ENCODE data around the gene SRGAP3. TPM values are rescaled to one million over a fixed set of nuclear protein-coding genes. Genes with fewer than 3 reads are reported as not detected.

Gene SRGAP3
- total RNA-seq, 2 donors from 2014 or later = 10.9 to 11.4 TPM

- intact Hi-C loops (cut with DNase I) = no loop called here
- no peak for TF ChIP-seq CTCF (IDR thresholded peaks at IDR 0.05)
- TF ChIP-seq POLR2A (IDR thresholded peaks at IDR 0.05) = no peak
- H3K27ac ChIP-seq = peak overlapping the region in 3 of 4 donors; percentile 18 to 40 (median 35)
- no peak for ATAC-seq
- H3K36me3 ChIP-seq (replicated peaks in 1 of 2; ENCODE audit: insufficient read depth in 1 of 2, low read depth in 2 of 2) = no peaks in the 10 kb centered on the region
- no peaks in the 10 kb centered on the region for H3K27me3 ChIP-seq
- DNase-seq = no peak
- no peak overlapping the region for H3K4me3 ChIP-seq
- H3K4me1 ChIP-seq = peaks cover 20% of the 10 kb centered on the region
- H3K9me3 ChIP-seq = no peaks in the 10 kb centered on the region
- 54 to 56% methylated on average over 4 of the region's 4 CpGs for WGBS, 2 donors
These were observed 790 bp upstream of the SRGAP3 start for GRCh38 chr3:9250236-9250635.

- WGBS, 2 donors = 12% methylated on average over 13 of the region's 13 CpGs
- H3K27me3 ChIP-seq = no peaks in the 10 kb centered on the region
- peaks cover 20% of the 10 kb centered on the region for H3K4me1 ChIP-seq
- H3K36me3 ChIP-seq (replicated peaks in 1 of 2; ENCODE audit: insufficient read depth in 1 of 2, low read depth in 2 of 2) = no peaks in the 10 kb centered on the region
- intact Hi-C loops (cut with DNase I) = no loop called here
- DNase-seq = peak in 1 of 4 donors; percentile 22
- TF ChIP-seq CTCF (IDR thresholded peaks at IDR 0.05) (no peak), POLR2A (IDR thresholded peaks at IDR 0.05) (no peak)
- ATAC-seq = peak; percentile 5
- no peak overlapping the region for H3K27ac ChIP-seq
- H3K4me3 ChIP-seq = peak overlapping the region in 1 of 2 donors; percentile 9
- H3K9me3 ChIP-seq = no peaks in the 10 kb centered on the region
These were observed 749 bp downstream of the SRGAP3 start for GRCh38 chr3:9248522-9249271.

- H3K4me1 ChIP-seq = peaks cover 20% of the 10 kb centered on the region
- TF ChIP-seq CTCF (IDR thresholded peaks at IDR 0.05) (no peak), POLR2A (IDR thresholded peaks at IDR 0.05) (no peak)
- H3K36me3 ChIP-seq (replicated peaks in 1 of 2; ENCODE audit: insufficient read depth in 1 of 2, low read depth in 2 of 2) = no peaks in the 10 kb centered on the region
- H3K27me3 ChIP-seq = no peaks in the 10 kb centered on the region
- DNase-seq (no peak), ATAC-seq (no peak)
- no peak overlapping the region for H3K4me3 ChIP-seq
- H3K27ac ChIP-seq = no peak overlapping the region
- intact Hi-C loops (cut with DNase I) = no loop called here
- no peaks in the 10 kb centered on the region for H3K9me3 ChIP-seq
- WGBS, 2 donors = 59 to 65% methylated on average over 13 to 19 of the region's 19 CpGs
These were observed 1.4 kb downstream of the SRGAP3 start for GRCh38 chr3:9247941-9248521.

GRCh38 chr3:9247361-9247940 lies 2.0 kb downstream of the SRGAP3 start:
- DNase-seq (no peak), ATAC-seq (no peak)
- H3K4me3 ChIP-seq = no peak overlapping the region
- no peaks in the 10 kb centered on the region for H3K9me3 ChIP-seq
- TF ChIP-seq POLR2A (IDR thresholded peaks at IDR 0.05) (no peak), CTCF (IDR thresholded peaks at IDR 0.05) (no peak)
- 73 to 82% methylated on average over 7 to 12 of the region's 12 CpGs for WGBS, 2 donors
- no peak overlapping the region for H3K27ac ChIP-seq
- H3K27me3 ChIP-seq = no peaks in the 10 kb centered on the region
- peaks cover 20% of the 10 kb centered on the region for H3K4me1 ChIP-seq
- no peaks in the 10 kb centered on the region for H3K36me3 ChIP-seq (replicated peaks in 1 of 2; ENCODE audit: insufficient read depth in 1 of 2, low read depth in 2 of 2)
- intact Hi-C loops (cut with DNase I) = no loop called here

All from body of pancreas (tissue), 4 donors.